Smooth muscle cell (in vitro differentiated cells): ENCODE data around the gene EHD3. TPM values are rescaled to one million over a fixed set of nuclear protein-coding genes. Genes with fewer than 3 reads are reported as not detected.

Experiments
- DNase-seq: peaks from one replicate; lab custom pipeline; 2025; ENCODE audit not compliant: unreplicated experiment; lab: John Stamatoyannopoulos, UW
- H2AFZ ChIP-seq: fragments of 200-600 bp; sonication (generic); 2 replicates; pipeline ENCODE4 v1.6.0; 2016; ENCODE audit warnings: antibody characterized with exemption, low read depth, mild to moderate bottlenecking
- H3F3A ChIP-seq: fragments of 200-600 bp; sonication (generic); 2 replicates; pipeline ENCODE4 v1.6.0; 2017; ENCODE audit warnings: antibody characterized with exemption, low read depth
- H3K27ac ChIP-seq: fragments of 200-600 bp; sonication (generic); 2 replicates; pipeline ENCODE4 v1.5.1; 2016; ENCODE audit warnings: low read depth, mild to moderate bottlenecking
- H3K27me3 ChIP-seq: fragments of 200-600 bp; sonication (generic); 2 replicates; pipeline ENCODE4 v1.6.1; 2016; ENCODE audit warnings: low read depth, mild to moderate bottlenecking
- H3K36me3 ChIP-seq: fragments of 200-600 bp; sonication (generic); 2 replicates; pipeline ENCODE4 v1.5.1; 2016; ENCODE audit warnings: low read depth
- H3K4me1 ChIP-seq: fragments of 200-600 bp; sonication (generic); 2 replicates; pipeline ENCODE4 v1.5.1; 2016; ENCODE audit warnings: low read depth
- H3K4me2 ChIP-seq: fragments of 200-600 bp; sonication (generic); 2 replicates; pipeline ENCODE4 v1.6.0; 2016; ENCODE audit warnings: mild to moderate bottlenecking
- H3K4me3 ChIP-seq: fragments of 200-600 bp; sonication (generic); 2 replicates; pipeline ENCODE4 v1.5.1; 2016; ENCODE audit warnings: mild to moderate bottlenecking
- H3K79me2 ChIP-seq: fragments of 200-600 bp; sonication (generic); 2 replicates; pipeline ENCODE4 v1.6.0; 2016; ENCODE audit warnings: low read depth, mild to moderate bottlenecking
- H3K9ac ChIP-seq: fragments of 200-600 bp; sonication (generic); 2 replicates; pipeline ENCODE4 v1.6.0; 2016; ENCODE audit warnings: low read depth
- H3K9me3 ChIP-seq: fragments of 200-600 bp; sonication (generic); replicated peaks from 2 replicates; pipeline ENCODE4 v1.5.1; 2016; ENCODE audit warnings: low read depth
- H4K20me1 ChIP-seq: fragments of 200-600 bp; sonication (generic); 2 replicates; pipeline ENCODE4 v1.6.0; 2016; ENCODE audit warnings: low read depth
- CTCF ChIP-seq: fragments of 200-600 bp; sonication (generic); IDR thresholded peaks from 2 replicates; pipeline ENCODE4 v1.5.1; 2017; ENCODE audit warnings: borderline replicate concordance, mild to moderate bottlenecking, antibody characterized with exemption; ENCODE audit not compliant: insufficient read depth, poor library complexity, severe bottlenecking
- WGBS: methylation state at CpG from one replicate; pipeline ENCODE4 v1.1.7; 2016; ENCODE audit warnings: low lambda C conversion rate; 5-methylcytosine and 5-hydroxymethylcytosine counted together
- polyA plus RNA-seq: library from polyadenylated mRNA; unstranded; fragments of >200 nt; fragmentation: Nextera tagmentation; extraction: Ambion mirVana; gene quantifications from 2 replicates; pipeline ENCODE4 v1.2.1, GENCODE V29; 2016
- total RNA-seq: library from RNA; depleted of rRNA; stranded (reverse); fragments of >200 nt; gene quantifications from 2 replicates; pipeline ENCODE4 v1.2.3, GENCODE V29; 2014

The EHD3 gene
- total and polyA plus RNA-seq, 2 experiments from 2014 or later = 13.8 to 15.5 TPM

GRCh38 chr2:31205613-31206012 lies 28.3 kb upstream of the EHD3 start:
- no peak overlapping the region for H3K9ac ChIP-seq
- no peak for TF ChIP-seq CTCF
- H3K27ac ChIP-seq = no peak overlapping the region
- no peaks in the 10 kb centered on the region for H3K9me3 ChIP-seq
- no peaks in the 10 kb centered on the region for H3K36me3 ChIP-seq
- no peak for DNase-seq
- no peaks in the 10 kb centered on the region for H3K79me2 ChIP-seq
- H3F3A ChIP-seq = no peaks in the 10 kb centered on the region
- no peak overlapping the region for H2AFZ ChIP-seq
- no peak overlapping the region for H3K4me2 ChIP-seq
- WGBS = 96% methylated on average over 3 of the region's 3 CpGs
- H3K27me3 ChIP-seq = peaks cover 12% of the 10 kb centered on the region
- H4K20me1 ChIP-seq = no peaks in the 10 kb centered on the region
- H3K4me1 ChIP-seq = peaks cover 10% of the 10 kb centered on the region
- no peak overlapping the region for H3K4me3 ChIP-seq

- Histone ChIP-seq H4K20me1 (no peaks in the 10 kb centered on the region), H3K9ac (no peak overlapping the region), H3K27me3 (peaks cover 10% of the 10 kb centered on the region), H3K4me1 (peaks cover 10% of the 10 kb centered on the region), H3K79me2 (no peaks in the 10 kb centered on the region), H3K4me2 (no peak overlapping the region), H3K36me3 (no peaks in the 10 kb centered on the region), H3K27ac (no peak overlapping the region), H2AFZ (no peak overlapping the region), H3F3A (no peaks in the 10 kb centered on the region), H3K4me3 (no peak overlapping the region), H3K9me3 (no peaks in the 10 kb centered on the region)
- WGBS = 11% methylated on average over 2 of the region's 2 CpGs
- DNase-seq = no peak
- no peak for TF ChIP-seq CTCF
Measured at GRCh38 chr2:31207790-31208189, 26.2 kb upstream of the EHD3 start.

GRCh38 chr2:31208240-31208639 lies 25.7 kb upstream of the EHD3 start:
- DNase-seq = no peak
- peaks cover 10% of the 10 kb centered on the region for H3K27me3 ChIP-seq
- no peak overlapping the region for H2AFZ ChIP-seq
- H3K9me3 ChIP-seq = no peaks in the 10 kb centered on the region
- 100% methylated on average over 1 of the region's 1 CpG for WGBS
- H3F3A ChIP-seq = no peaks in the 10 kb centered on the region
- no peak for TF ChIP-seq CTCF
- no peaks in the 10 kb centered on the region for H4K20me1 ChIP-seq
- H3K36me3 ChIP-seq = no peaks in the 10 kb centered on the region
- no peak overlapping the region for H3K4me3 ChIP-seq
- H3K79me2 ChIP-seq = no peaks in the 10 kb centered on the region
- H3K27ac ChIP-seq = no peak overlapping the region
- H3K4me2 ChIP-seq = no peak overlapping the region
- H3K4me1 ChIP-seq = peaks cover 10% of the 10 kb centered on the region
- no peak overlapping the region for H3K9ac ChIP-seq
